Vagina (tissue), 2 donors: ENCODE results near the gene GRID2IP. TPM values are rescaled to one million over a fixed set of nuclear protein-coding genes. Genes with fewer than 3 reads are reported as not detected.

Experiments
- DNase-seq, 2 donors: peaks; one replicate each; pipeline ENCODE4 v3.0.0-alpha.2; 2017; ENCODE audit errors: extremely low spot score in 2 of 2
- H3K27ac ChIP-seq: fragments of 200-600 bp; sonication (generic); one replicate; pipeline ENCODE4 v1.5.1; 2019
- H3K27me3 ChIP-seq: fragments of 200-600 bp; sonication (generic); one replicate; pipeline ENCODE4 v1.5.1; 2019
- H3K36me3 ChIP-seq, 2 donors: fragments of 200-600 bp; sonication (generic); one replicate each; pipeline ENCODE4 v1.5.1; 2017 to 2019
- H3K4me1 ChIP-seq: fragments of 200-600 bp; sonication (generic); one replicate; pipeline ENCODE4 v1.5.1; 2019
- H3K4me3 ChIP-seq, 2 donors: fragments of 200-600 bp; sonication (generic); 1 replicate in 1 of 2; 2 replicates in 1 of 2; pipeline ENCODE4 v1.5.1; 2016 to 2019
- H3K9me3 ChIP-seq: fragments of 200-600 bp; sonication (generic); one replicate; pipeline ENCODE4 v1.5.1; 2019
- POLR2A ChIP-seq, 2 donors: fragments of 450-650 bp; IDR thresholded peaks; one replicate each; pipeline ENCODE4 v1.6.1; 2017; ENCODE audit warnings: antibody characterized with exemption in 2 of 2, mild to moderate bottlenecking in 2 of 2, moderate library complexity in 2 of 2
- POLR2AphosphoS5 ChIP-seq, 2 donors: sonication (generic); formaldehyde crosslinking; IDR thresholded peaks; one replicate each; pipeline ENCODE4 v1.9.0; 2017; ENCODE audit warnings: antibody characterized with exemption in 2 of 2, mild to moderate bottlenecking in 2 of 2, low read depth in 1 of 2; ENCODE audit not compliant: insufficient read depth in 1 of 2
- intact Hi-C: fragments of 100-400 bp; cut with DNase I; formaldehyde crosslinking; loops from one replicate; pipeline ENCODE4 v1.15.1; 2023
- total RNA-seq: library from RNA; depleted of rRNA; stranded (reverse); fragments of >200 nt; gene quantifications from one replicate; pipeline ENCODE4 v1.2.3, GENCODE V29; 2016
- TF ChIP-seq, protein P1 (sequence below), 3 experiments: fragments of 450-650 bp in 2 of 3; fragments of 200-600 bp in 1 of 3; sonication (generic) in 1 of 3; IDR thresholded peaks; one replicate each; pipeline ENCODE4 v1.5.1; 2017 to 2019; ENCODE audit warnings: antibody characterized with exemption in 3 of 3, mild to moderate bottlenecking in 2 of 3, moderate library complexity in 2 of 3

Gene GRID2IP
- total RNA-seq, 1 donor from 2014 or later, result not detected

DNA sequence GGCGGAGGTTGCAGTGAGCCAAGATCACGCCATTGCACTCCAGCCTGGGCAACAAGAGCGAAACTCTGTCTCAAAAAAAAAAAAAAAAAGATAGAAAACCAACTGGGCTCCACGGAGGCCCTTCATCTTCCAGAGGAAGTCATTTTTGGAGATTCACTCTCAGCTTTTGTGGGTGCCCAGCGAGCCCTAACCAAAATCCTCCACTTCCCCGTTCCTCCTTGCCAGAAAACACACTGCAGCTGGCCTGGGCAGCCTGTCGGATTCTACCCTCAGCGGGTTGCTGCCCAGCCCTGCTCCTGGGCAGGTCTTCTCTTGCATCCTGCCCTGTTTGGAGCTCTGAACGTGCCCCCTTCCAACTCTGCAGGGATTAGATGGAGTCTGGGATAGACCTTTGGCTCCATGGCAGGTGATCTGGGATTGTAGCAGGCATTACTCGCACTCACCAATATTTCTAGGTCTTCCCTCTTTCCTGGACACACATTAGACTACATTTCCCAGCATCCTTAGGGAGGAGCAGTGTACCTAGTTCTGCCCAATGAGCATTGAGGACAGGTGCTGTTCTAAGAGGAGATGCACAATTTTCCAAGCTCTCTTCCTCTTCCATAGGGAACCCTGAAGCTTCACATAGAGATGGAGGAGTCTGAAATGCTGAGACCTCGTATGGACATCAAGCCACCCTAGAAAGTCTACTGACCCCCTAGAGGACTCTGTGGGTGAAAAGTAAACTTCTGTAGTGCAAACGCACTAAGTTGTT is 4.6 kb downstream of the GRID2IP start:
- no peaks in the 10 kb centered on the region for H3K27me3 ChIP-seq
- DNase-seq, result no peak
- no peak overlapping the region for H3K27ac ChIP-seq
- H3K4me3 ChIP-seq, result no peak overlapping the region
- no peaks in the 10 kb centered on the region for H3K4me1 ChIP-seq
- no peaks in the 10 kb centered on the region for H3K9me3 ChIP-seq
- intact Hi-C loops, result no loop called here
- no peak for TF ChIP-seq POLR2AphosphoS5 (IDR thresholded peaks at IDR 0.05; ENCODE audit: insufficient read depth in 1 of 2, low read depth in 1 of 2)
- TF ChIP-seq, protein P1, sequence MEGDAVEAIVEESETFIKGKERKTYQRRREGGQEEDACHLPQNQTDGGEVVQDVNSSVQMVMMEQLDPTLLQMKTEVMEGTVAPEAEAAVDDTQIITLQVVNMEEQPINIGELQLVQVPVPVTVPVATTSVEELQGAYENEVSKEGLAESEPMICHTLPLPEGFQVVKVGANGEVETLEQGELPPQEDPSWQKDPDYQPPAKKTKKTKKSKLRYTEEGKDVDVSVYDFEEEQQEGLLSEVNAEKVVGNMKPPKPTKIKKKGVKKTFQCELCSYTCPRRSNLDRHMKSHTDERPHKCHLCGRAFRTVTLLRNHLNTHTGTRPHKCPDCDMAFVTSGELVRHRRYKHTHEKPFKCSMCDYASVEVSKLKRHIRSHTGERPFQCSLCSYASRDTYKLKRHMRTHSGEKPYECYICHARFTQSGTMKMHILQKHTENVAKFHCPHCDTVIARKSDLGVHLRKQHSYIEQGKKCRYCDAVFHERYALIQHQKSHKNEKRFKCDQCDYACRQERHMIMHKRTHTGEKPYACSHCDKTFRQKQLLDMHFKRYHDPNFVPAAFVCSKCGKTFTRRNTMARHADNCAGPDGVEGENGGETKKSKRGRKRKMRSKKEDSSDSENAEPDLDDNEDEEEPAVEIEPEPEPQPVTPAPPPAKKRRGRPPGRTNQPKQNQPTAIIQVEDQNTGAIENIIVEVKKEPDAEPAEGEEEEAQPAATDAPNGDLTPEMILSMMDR (IDR thresholded peaks at IDR 0.05), result no peak
- TF ChIP-seq POLR2A (IDR thresholded peaks at IDR 0.05), result no peak
- H3K36me3 ChIP-seq, result no peaks in the 10 kb centered on the region

DNA sequence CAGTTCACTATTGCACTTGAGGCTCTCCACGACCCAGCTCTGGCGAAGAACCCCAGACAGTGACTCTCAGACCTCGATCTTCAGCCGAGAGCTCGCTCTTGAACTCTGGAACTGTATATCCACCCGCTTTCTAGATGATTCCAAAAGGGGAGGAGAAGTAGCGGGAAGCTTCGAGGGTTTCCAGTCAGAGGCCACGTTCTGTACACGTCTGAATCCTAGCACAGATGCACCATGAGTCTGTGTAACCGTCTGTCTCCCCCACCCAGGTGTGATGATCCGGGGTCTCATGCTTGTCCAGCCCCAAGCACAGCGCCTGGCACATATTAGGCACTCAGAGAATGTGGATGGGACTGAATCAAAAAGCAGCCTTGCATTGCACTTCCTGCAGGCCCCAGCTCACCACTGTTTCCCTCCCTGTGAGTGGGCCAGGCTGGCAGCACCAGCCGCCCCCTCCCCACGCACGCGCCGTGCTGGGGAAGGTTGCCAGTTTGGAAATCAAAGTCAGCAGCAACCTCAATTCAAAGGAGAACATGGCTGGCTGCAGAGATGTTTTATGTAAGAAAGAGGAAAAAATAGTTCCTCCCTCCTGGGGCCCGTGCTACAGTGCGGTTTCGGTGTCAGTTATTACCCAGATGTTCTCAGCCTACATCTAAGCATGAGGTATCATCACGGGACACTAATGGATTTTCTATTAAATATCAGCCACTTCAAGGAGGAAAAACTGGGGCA is 5.7 kb downstream of the GRID2IP start:
- H3K4me3 ChIP-seq, result no peak overlapping the region
- intact Hi-C loops, result no loop called here
- no peak for DNase-seq
- no peaks in the 10 kb centered on the region for H3K9me3 ChIP-seq
- no peaks in the 10 kb centered on the region for H3K4me1 ChIP-seq
- H3K27ac ChIP-seq, result no peak overlapping the region
- no peaks in the 10 kb centered on the region for H3K36me3 ChIP-seq
- TF ChIP-seq, protein P1 (IDR thresholded peaks at IDR 0.05), result no peak
- TF ChIP-seq POLR2A (IDR thresholded peaks at IDR 0.05) (no peak), POLR2AphosphoS5 (IDR thresholded peaks at IDR 0.05; ENCODE audit: insufficient read depth in 1 of 2, low read depth in 1 of 2) (no peak)
- H3K27me3 ChIP-seq, result no peaks in the 10 kb centered on the region

DNA sequence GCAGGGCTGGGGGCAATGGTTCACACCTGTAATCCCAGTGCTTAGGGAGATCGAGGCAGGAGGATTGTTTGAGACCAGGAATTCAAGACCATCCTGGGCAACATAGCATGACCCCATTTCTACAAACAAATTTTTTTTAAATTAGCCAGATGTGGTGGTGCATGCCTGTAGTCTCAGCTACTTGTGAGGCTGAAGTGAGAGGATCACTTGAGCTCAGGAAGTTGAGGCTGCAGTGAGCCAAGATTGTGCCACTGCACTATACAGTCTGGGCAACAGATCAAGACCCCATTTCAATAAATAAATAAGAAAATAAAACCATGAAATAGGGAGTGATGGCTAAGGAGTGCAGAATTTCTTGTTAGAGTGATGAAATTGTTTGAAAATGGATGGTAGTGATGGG is 8.9 kb downstream of the GRID2IP start:
- H3K4me3 ChIP-seq, result no peak overlapping the region
- no peaks in the 10 kb centered on the region for H3K4me1 ChIP-seq
- no peaks in the 10 kb centered on the region for H3K9me3 ChIP-seq
- H3K27me3 ChIP-seq, result no peaks in the 10 kb centered on the region
- intact Hi-C loops, result no loop called here
- H3K36me3 ChIP-seq, result no peaks in the 10 kb centered on the region
- DNase-seq, result no peak
- TF ChIP-seq POLR2A (IDR thresholded peaks at IDR 0.05), result no peak
- no peak for TF ChIP-seq POLR2AphosphoS5 (IDR thresholded peaks at IDR 0.05; ENCODE audit: insufficient read depth in 1 of 2, low read depth in 1 of 2)
- TF ChIP-seq, protein P1 (IDR thresholded peaks at IDR 0.05), result no peak
- no peak overlapping the region for H3K27ac ChIP-seq

DNA sequence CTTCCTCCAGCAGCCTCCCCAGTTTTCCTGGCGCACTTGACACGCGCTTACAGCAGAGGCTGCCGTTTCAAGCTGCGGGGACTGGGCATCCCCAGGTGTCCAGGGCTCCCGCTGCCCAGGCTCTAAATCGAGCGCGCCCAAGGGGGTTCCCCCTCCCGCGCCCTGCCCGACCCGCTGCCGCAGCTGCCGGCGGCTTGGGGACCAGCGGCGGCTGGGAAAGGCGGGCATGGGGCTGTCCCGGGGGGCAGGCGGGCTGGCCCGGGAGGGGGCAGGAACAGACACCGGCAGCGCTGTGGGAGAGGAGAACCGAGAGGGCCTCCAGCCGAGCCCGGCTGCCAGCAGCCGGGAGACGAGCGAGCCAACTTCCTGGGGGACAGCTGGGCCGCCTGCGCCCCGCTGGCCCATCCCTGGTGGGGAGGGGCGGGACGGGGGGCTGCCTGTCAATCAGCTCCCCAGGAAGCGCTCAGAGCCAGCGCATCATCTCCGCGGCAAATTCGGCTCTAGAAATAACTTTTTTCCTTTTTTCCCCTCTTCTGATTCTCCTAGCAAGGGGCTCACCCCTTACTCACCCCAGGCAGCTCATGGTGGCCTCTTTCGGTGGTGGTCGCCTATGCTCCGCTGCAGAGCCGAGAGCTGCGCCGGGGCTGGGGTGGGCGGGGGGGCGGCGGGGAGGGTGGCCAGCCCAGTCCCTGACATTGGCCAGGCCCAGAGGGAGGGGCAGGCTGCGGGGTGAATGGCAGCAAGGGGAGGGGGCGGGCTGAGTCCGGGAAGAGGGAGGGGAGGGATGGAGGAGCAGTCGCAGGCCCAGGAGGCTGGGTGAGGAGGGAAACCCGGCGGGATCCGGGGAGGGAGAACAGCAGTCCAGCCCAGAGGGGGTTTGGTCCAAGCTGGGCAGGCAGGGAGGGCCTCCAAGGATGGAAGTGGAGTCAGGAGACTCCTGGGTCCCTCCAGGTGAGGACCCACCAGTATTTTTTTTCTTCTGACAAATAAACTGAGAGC is 14.7 kb downstream of the GRID2IP start:
- H3K4me3 ChIP-seq, result peak overlapping the region; percentile 3 to 27
- H3K9me3 ChIP-seq, result no peaks in the 10 kb centered on the region
- H3K4me1 ChIP-seq, result peaks cover 7% of the 10 kb centered on the region
- no peak for DNase-seq
- no peaks in the 10 kb centered on the region for H3K27me3 ChIP-seq
- H3K27ac ChIP-seq, result no peak overlapping the region
- intact Hi-C loops, result no loop called here
- H3K36me3 ChIP-seq, result no peaks in the 10 kb centered on the region
- no peak for TF ChIP-seq POLR2AphosphoS5 (IDR thresholded peaks at IDR 0.05; ENCODE audit: insufficient read depth in 1 of 2, low read depth in 1 of 2)
- no peak for TF ChIP-seq POLR2A (IDR thresholded peaks at IDR 0.05)
- TF ChIP-seq, protein P1 (IDR thresholded peaks at IDR 0.05), result no peak
